Middle frontal gyrus (tissue), 1 donor: ENCODE results near the gene PRADC1.

Experiments used
- DNase-seq: peaks from one replicate; pipeline ENCODE4 v3.0.0-alpha.2; 2015; ENCODE audit warnings: low spot score; ENCODE audit errors: extremely low spot score

Gene PRADC1

GRCh38 chr2:73238149-73238548 is 5.1 kb upstream of the PRADC1 start:
- DNase-seq, result no peak

DNA sequence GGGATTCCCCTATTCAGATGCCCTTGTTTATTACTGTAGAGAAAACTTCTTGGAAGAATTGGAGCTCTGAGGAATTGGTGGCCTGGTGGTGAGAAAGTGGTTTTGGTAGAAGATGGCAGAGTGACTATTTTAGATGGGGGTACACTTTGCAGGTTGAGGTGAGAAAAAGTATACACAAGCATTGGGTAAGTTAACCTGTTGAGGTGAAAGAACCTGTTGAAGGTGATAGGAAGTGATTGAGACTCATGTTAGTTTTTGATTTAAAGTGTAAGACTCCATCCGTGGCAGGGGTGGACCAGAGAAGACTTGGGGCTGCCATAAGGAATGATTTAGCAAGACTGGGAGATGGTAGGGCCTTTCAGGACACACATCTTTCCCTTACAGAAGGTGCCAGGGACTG is 4.1 kb upstream of the PRADC1 start:
- DNase-seq, result no peak

DNA sequence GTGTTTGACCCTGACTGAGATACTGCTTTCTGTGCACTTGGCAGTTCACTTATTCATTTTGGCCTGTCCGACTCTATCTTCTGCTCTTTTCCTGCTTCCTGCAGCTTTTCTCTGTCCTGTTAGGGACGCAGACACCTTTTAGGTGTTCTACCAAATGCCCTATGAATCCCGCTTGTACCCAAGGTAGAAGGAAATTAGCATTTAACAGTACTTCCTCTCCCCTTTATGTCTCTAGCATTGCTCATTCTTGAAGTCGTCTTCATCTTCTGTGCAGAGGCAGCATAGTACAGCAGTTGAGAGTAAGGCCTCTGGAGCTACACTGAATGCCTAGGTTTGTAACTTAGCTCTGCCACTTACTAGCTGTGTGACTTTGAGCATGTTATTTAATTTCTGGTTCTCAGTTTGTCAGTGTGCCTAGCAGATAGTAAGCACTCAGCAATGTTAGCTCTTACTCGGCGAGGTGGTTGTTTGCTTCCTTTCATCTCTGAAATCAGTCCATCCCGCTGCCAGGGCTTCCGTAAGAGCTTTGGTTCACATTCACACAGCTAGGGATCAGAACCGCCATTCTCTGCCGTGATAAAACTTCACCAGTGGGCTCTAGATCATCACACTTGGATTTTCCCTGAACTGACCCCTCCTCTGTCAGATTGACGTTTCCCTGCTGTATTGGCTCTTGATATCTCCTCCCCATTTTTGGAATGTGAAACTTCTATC is 2.4 kb upstream of the PRADC1 start:
- DNase-seq, result no peak

DNA sequence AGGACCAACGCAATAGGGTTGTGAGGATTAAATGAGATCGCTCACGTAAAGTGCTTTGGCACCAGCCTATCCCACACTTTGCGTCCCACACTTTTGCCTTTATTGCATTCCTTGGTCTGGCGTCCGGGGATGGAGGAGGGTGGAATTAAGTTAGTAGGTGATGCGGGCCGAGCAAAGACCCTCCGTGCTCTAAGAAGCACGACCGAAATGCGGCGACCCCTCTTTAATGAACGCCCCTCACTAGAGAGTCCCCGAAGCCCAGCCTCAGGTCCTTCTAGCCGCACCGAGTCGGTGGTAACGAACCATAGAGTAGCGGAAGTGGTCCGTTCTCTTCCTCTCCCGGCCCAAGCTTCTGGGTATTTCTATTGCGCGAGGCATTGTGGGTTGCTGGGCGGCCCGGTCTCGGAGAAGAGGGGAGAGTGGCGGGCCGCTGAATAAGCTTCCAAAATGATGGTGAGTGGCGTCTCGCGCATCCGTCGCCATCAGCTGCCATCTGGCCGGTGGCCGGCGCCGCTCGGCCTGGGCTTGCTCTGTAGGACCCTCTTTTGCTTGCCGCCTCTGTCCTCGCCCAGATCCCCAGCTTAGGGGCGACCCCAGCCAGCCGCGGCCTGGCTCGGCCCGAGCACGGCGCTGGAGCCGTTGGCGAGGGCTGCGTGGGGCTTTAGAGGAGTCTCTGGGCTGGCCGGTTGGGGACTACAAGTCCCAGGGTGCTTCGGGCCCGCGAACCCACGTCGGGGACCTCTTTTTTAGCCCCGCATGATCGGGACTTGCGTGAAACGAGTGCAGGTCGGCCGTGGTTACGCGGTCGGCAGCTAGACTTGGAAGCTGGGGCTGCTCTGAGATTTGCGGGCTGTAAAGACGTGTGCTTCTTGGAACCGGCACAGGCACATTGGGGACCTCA is 1.1 kb upstream of the PRADC1 start, which contains the start of gene CCT7:
Gene CCT7 (plus strand): TSS at position 377 of the 901 bp plus-strand sequence. CDS start 71 bp downstream, at position 448.
- DNase-seq, result peak; percentile 92

- DNase-seq, result no peak
Measured at GRCh38 chr2:73232403-73233153, 461 bp downstream of the PRADC1 start.

DNA sequence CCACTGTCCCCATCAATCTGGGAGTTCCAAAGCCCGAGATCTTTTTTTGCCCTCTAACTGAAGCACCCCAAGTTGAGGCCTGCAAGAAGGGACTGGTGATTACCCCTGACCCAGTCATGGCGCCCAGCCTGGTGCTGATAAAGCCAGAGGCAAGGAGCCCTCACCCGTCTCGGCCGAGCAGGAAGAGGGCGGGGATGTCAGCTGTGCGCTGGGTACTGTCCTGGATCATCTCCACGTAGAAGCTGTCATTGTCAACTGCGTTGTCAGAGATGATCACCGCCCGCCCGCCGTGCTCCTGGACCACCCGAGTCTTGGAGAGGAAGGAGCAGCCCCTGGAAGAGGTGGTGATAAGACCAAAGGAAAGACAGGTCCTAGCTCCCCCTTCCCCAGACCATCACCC is 4.4 kb downstream of the PRADC1 start:
- DNase-seq, result no peak

DNA sequence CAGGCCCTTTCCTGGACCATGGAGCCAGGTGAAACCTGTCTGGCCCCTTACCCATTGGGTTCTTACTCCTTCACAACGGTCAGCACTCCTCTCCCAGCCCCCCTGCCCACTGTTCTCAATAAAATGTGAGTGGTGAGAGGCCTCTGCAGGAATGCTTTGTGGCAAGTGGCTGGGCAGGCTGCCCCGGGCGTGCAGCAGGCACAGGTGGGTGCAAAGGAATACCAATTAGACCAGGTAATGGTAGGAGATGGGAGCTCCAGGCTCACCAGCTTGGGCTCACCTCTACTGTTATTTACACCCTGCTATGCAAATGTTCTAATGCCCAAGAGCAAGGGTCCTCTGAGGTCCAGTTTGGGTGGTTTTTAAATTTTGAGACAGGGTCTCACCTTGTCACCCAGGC is 6.0 kb downstream of the PRADC1 start:
- DNase-seq, result no peak

GRCh38 chr2:73225513-73226360 is 7.3 kb downstream of the PRADC1 start:
- DNase-seq, result no peak

- DNase-seq, result no peak
Measured at GRCh38 chr2:73223821-73224220, 9.2 kb downstream of the PRADC1 start.

DNA sequence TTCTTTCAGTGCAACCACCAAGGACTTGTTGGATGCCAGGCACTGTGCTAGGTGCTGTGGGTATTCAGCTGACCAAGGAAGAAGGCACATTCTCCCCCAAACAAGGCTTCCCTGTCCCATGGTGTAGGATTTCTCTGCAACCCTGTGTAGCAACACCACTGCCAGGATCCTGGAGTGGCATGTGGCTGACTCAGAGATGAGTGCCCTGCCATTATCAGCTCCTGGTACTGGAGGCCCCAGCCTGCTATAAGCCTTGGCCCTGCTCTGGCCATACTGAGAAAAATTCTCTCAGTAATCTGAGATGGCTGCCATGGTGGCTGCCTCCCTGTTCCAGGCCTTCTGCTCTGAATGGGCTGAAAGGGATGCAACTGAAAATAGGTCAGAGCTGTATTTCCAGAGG is 14.7 kb downstream of the PRADC1 start:
- DNase-seq, result no peak

DNA sequence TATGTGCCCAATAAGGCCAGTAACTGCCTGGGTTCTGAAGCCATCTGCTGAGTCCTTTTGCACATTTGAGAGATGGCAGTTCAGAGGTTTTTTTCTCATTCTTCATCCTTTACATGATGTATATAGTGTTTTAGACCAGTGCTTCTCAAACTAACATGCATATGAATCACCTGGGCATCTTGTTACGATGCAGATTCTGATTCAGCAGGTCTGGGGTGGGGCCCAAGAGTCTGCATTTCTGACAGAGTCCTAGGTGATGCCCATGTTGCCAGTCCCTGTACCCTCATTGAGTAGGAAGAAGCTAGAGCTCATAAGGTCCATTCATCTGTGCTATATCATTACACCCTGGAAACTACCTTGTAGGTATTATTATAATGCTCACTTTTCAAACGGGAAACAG is 15.2 kb downstream of the PRADC1 start:
- DNase-seq, result no peak

GRCh38 chr2:73217160-73217559 is 15.9 kb downstream of the PRADC1 start:
- no peak for DNase-seq

DNA sequence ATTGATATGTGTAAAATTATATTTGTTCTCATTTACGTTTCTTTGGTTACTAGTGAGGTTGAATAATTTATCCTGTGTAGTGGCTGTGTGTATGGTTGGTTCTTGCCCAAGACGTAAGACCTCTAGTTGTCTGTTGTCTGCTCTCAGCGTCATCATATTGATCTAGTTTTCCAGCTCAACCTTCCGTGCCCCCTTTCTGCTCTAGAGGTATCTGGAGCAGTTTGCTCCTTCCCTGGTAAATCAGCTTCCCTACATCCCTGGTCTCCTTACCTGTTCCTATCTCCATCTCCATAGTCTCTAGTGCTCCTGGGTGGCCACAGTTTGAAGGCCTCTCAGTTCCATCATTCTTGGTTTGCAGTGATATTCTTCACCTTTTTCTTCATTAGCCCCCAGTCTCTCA is 17.8 kb downstream of the PRADC1 start:
- no peak for DNase-seq

GRCh38 chr2:73214120-73215035 is 18.7 kb downstream of the PRADC1 start, which contains the start of gene SMYD5:
Gene SMYD5 (plus strand): TSS chr2:73214245. CDS start chr2:73214267, 22 bp downstream.
- DNase-seq, result peak; percentile 77

- DNase-seq, result peak; percentile 34
Measured at GRCh38 chr2:73212448-73213176, 20.4 kb downstream of the PRADC1 start.

DNA sequence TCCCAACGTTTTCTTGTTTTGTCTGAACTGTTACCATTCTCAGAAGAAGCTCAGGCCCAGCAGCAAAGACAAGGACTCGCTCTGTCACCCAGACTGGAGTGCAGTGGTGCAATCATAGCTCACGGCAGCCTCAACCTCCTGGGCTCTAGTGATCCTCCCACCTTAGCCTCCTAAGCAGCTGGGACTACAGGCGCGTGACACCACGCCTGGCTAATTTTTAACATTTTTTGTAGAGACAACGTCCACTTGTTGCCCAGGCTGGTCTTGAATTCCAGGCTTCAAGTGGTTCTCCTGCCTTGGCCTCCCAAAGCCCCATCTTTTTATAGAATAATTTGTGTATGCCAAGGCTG is 21.0 kb downstream of the PRADC1 start:
- DNase-seq, result no peak

GRCh38 chr2:73210696-73211095 is 22.3 kb downstream of the PRADC1 start:
- no peak for DNase-seq

GRCh38 chr2:73210019-73210418 is 23.0 kb downstream of the PRADC1 start:
- no peak for DNase-seq

DNA sequence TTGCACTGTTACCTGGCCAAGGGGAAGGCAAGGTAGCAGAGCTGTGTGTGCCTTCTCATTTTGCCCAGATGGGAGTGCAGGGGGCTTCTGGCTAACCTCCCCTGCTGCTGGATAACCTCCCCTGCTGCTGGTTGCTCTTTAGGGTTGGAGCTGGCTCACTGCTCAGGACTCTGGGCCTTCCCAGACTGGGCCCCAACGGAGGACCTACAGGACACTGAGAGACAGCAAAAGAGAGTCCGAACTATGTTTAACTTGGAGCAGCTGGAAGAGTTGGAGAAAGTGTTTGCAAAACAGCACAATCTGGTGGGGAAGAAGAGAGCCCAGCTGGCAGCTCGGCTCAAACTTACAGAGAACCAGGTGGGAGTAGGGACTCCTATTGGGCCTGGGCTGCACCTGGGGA is 24.8 kb downstream of the PRADC1 start:
- DNase-seq, result no peak
